Activated CD8-positive, alpha-beta memory T cell treated with anti-CD3 and anti-CD28 coated beads, Interleukin-2, amount 10 ng/mL, durations not matched to agents 7 days and 5 days (primary cell): ENCODE results near the gene TWNK. TPM values are rescaled to one million over a fixed set of nuclear protein-coding genes. Genes with fewer than 3 reads are reported as not detected.

ENCODE experiments used
- ATAC-seq: fragments of 150-1000 bp; cut with Tn5 transposase; one replicate; pipeline ENCODE4 v1.10.0; 2021; ENCODE audit warnings: moderate library complexity
- CTCF ChIA-PET: fragments of 350-600 bp; sonication (Branson Sonifier 250); formaldehyde crosslinking; loops from one replicate; lab custom pipeline; 2021; ENCODE audit warnings: antibody characterized with exemption; lab: Charles Lee
- DNase-seq: peaks from one replicate; pipeline ENCODE4 v3.0.0-alpha.2; 2020
- H3K27ac Mint-ChIP-seq: one replicate; pipeline ENCODE4 v1.8.0; 2021; ENCODE audit warnings: mild to moderate bottlenecking, mixed read lengths
- H3K27me3 Mint-ChIP-seq: one replicate; pipeline ENCODE4 v1.8.0; 2021; ENCODE audit warnings: mixed read lengths
- H3K36me3 Mint-ChIP-seq: one replicate; pipeline ENCODE4 v1.8.0; 2021; ENCODE audit warnings: mild to moderate bottlenecking, mixed read lengths
- H3K4me1 Mint-ChIP-seq: one replicate; pipeline ENCODE4 v1.8.0; 2021; ENCODE audit warnings: mixed read lengths
- H3K4me3 Mint-ChIP-seq: one replicate; pipeline ENCODE4 v1.8.0; 2021; ENCODE audit warnings: mild to moderate bottlenecking, moderate library complexity, mixed read lengths
- H3K9me3 Mint-ChIP-seq: one replicate; pipeline ENCODE4 v1.8.0; 2022; ENCODE audit warnings: low read depth, mixed read lengths
- total RNA-seq, 2 experiments: library from RNA; stranded (reverse); gene quantifications; one replicate each; pipeline ENCODE4 v1.2.3, GENCODE V29; 2021

TWNK gene
- total RNA-seq, 2 experiments from 2014 or later: 11.2 to 18.7 TPM

GRCh38 chr10:101021692-101022251 is 34.4 kb downstream of the TWNK start:
- Mint-ChIP-seq H3K4me3 (no peak overlapping the region), H3K4me1 (peaks cover 8% of the 10 kb centered on the region), H3K36me3 (no peaks in the 10 kb centered on the region), H3K9me3 (no peaks in the 10 kb centered on the region), H3K27ac (no peak overlapping the region), H3K27me3 (peaks cover 34% of the 10 kb centered on the region)
- ATAC-seq (no peak), DNase-seq (no peak)
- CTCF ChIA-PET: no interaction called here

- Mint-ChIP-seq H3K9me3 (no peaks in the 10 kb centered on the region), H3K27me3 (peaks cover 26% of the 10 kb centered on the region)
- CTCF ChIA-PET: interaction anchor here (2.2 to 2.4 kb wide), 2 partner anchors 9 to 45 kb away, joined by 7 to 9 read pairs; no protein-coding TSS in a partner anchor
Measured at GRCh38 chr10:101022967-101023705, 35.8 kb downstream of the TWNK start.

GRCh38 chr10:101027106-101027720 is 39.9 kb downstream of the TWNK start:
- H3K36me3 Mint-ChIP-seq: no peaks in the 10 kb centered on the region
- H3K9me3 Mint-ChIP-seq: no peaks in the 10 kb centered on the region
- CTCF ChIA-PET: interaction anchor here (0.6 to 9.9 kb wide), 7 partner anchors 10 to 34 kb away, joined by 3 to 139 read pairs (median 4); partner anchors contain the start of gene KAZALD1
- no peak overlapping the region for H3K4me3 Mint-ChIP-seq
- DNase-seq: no peak
- no peak overlapping the region for H3K27ac Mint-ChIP-seq
- peaks cover 18% of the 10 kb centered on the region for H3K27me3 Mint-ChIP-seq
- peaks cover under 1% of the 10 kb centered on the region for H3K4me1 Mint-ChIP-seq
- ATAC-seq: no peak

More at GRCh38 chr10:101022967-101023705, 35.8 kb downstream of the TWNK start:
- Mint-ChIP-seq H3K4me1 (peaks cover 8% of the 10 kb centered on the region), H3K27ac (no peak overlapping the region), H3K36me3 (no peaks in the 10 kb centered on the region), H3K4me3 (no peak overlapping the region)
- DNase-seq (no peak), ATAC-seq (no peak)

- CTCF ChIA-PET: interaction anchor here (0.8 to 20.6 kb wide), 7 partner anchors 11 to 34 kb away, joined by 3 to 402 read pairs (median 11); partner anchors contain the start of genes KAZALD1 and LZTS2
- Mint-ChIP-seq H3K4me3 (no peak overlapping the region), H3K4me1 (peaks cover 13% of the 10 kb centered on the region), H3K27ac (no peak overlapping the region), H3K36me3 (no peaks in the 10 kb centered on the region), H3K9me3 (no peaks in the 10 kb centered on the region), H3K27me3 (peaks cover 18% of the 10 kb centered on the region)
- DNase-seq (no peak), ATAC-seq (no peak)
Measured at GRCh38 chr10:101028446-101029337, 41.3 kb downstream of the TWNK start.

- no peak for DNase-seq
- Mint-ChIP-seq H3K4me3 (no peak overlapping the region), H3K9me3 (no peaks in the 10 kb centered on the region), H3K27me3 (peaks cover 18% of the 10 kb centered on the region), H3K36me3 (no peaks in the 10 kb centered on the region), H3K4me1 (peaks cover 15% of the 10 kb centered on the region), H3K27ac (no peak overlapping the region)
- ATAC-seq: no peak
- CTCF ChIA-PET: interaction anchor here (0.8 to 20.6 kb wide), 8 partner anchors 9 to 32 kb away, joined by 3 to 402 read pairs (median 38); partner anchors contain the start of genes KAZALD1 and LZTS2
Measured at GRCh38 chr10:101029520-101030295, 42.4 kb downstream of the TWNK start.

- no peak for ATAC-seq
- H3K4me3 Mint-ChIP-seq: peak overlapping the region; percentile 85
- H3K4me1 Mint-ChIP-seq: peaks cover 15% of the 10 kb centered on the region
- CTCF ChIA-PET: interaction anchor here (0.8 to 20.6 kb wide), 10 partner anchors 9 to 118 kb away, joined by 3 to 402 read pairs (median 20); partner anchors contain the start of genes KAZALD1, LZTS2 and SLF2
- H3K9me3 Mint-ChIP-seq: no peaks in the 10 kb centered on the region
- peak overlapping the region; percentile 91 for H3K27ac Mint-ChIP-seq
- peaks cover 18% of the 10 kb centered on the region for H3K27me3 Mint-ChIP-seq
- no peaks in the 10 kb centered on the region for H3K36me3 Mint-ChIP-seq
- no peak for DNase-seq
Measured at GRCh38 chr10:101030496-101031127, 43.3 kb downstream of the TWNK start.

GRCh38 chr10:101031128-101031795 is 43.9 kb downstream of the TWNK start, which contains the start of the genes PDZD7 and SFXN3:
TSS of gene PDZD7 (minus strand) at chr10:101031129. CDS start at chr10:101030219, 910 bp downstream.
TSS of gene SFXN3 (plus strand) at chr10:101031234. CDS start at chr10:101034695, 3,461 bp downstream.
- H3K4me1 Mint-ChIP-seq: peaks cover 15% of the 10 kb centered on the region
- peak within 1 kb of the TSS; percentile 91 for H3K27ac Mint-ChIP-seq
- CTCF ChIA-PET: interaction anchor here (0.5 to 20.6 kb wide), 12 partner anchors 8 to 1416 kb away, joined by 3 to 402 read pairs (median 9); partner anchors contain the start of genes KAZALD1, LZTS2 and SLF2
- H3K9me3 Mint-ChIP-seq: no peaks in the 10 kb centered on the region
- H3K4me3 Mint-ChIP-seq: peak within 1 kb of the TSS; percentile 85
- no peaks in the 10 kb centered on the region for H3K36me3 Mint-ChIP-seq
- ATAC-seq (peak; percentile 89), DNase-seq (peak; percentile 97)
- H3K27me3 Mint-ChIP-seq: peaks cover 18% of the 10 kb centered on the region

- Mint-ChIP-seq H3K4me3 (peak overlapping the region; percentile 85), H3K9me3 (no peaks in the 10 kb centered on the region), H3K27ac (peak overlapping the region; percentile 91), H3K27me3 (peaks cover 18% of the 10 kb centered on the region), H3K4me1 (peaks cover 15% of the 10 kb centered on the region), H3K36me3 (no peaks in the 10 kb centered on the region)
- DNase-seq: peak; percentile 87
- CTCF ChIA-PET: interaction anchor here (0.5 to 20.6 kb wide), 11 partner anchors 11 to 1417 kb away, joined by 3 to 402 read pairs (median 12); partner anchors contain the start of genes KAZALD1, LZTS2 and SLF2
- ATAC-seq: peak; percentile 61
Measured at GRCh38 chr10:101031796-101032636, 44.7 kb downstream of the TWNK start.

GRCh38 chr10:101032637-101033224 is 45.4 kb downstream of the TWNK start:
- Mint-ChIP-seq H3K27ac (peak overlapping the region; percentile 84), H3K4me1 (peaks cover 15% of the 10 kb centered on the region), H3K4me3 (peak overlapping the region; percentile 85), H3K9me3 (no peaks in the 10 kb centered on the region), H3K27me3 (peaks cover 18% of the 10 kb centered on the region), H3K36me3 (peaks cover 2% of the 10 kb centered on the region)
- DNase-seq: peak; percentile 78
- peak; percentile 49 for ATAC-seq
- CTCF ChIA-PET: interaction anchor here (1.0 to 20.6 kb wide), 10 partner anchors 10 to 120 kb away, joined by 3 to 402 read pairs (median 20); partner anchors contain the start of genes KAZALD1, LZTS2 and SLF2

GRCh38 chr10:101033276-101033675 is 45.9 kb downstream of the TWNK start:
- CTCF ChIA-PET: interaction anchor here (3.5 to 20.6 kb wide), 5 partner anchors 9 to 109 kb away, joined by 12 to 402 read pairs (median 59); partner anchors contain the start of genes KAZALD1 and LZTS2
- ATAC-seq (no peak), DNase-seq (no peak)
- H3K9me3 Mint-ChIP-seq: no peaks in the 10 kb centered on the region
- peak overlapping the region; percentile 26 for H3K27ac Mint-ChIP-seq
- peaks cover 4% of the 10 kb centered on the region for H3K36me3 Mint-ChIP-seq
- H3K27me3 Mint-ChIP-seq: peaks cover 14% of the 10 kb centered on the region
- H3K4me1 Mint-ChIP-seq: peaks cover 15% of the 10 kb centered on the region
- H3K4me3 Mint-ChIP-seq: peak overlapping the region; percentile 41
